H1 (cell line): Measurements from ENCODE around the gene NFIA.

Source experiments
- MAFK ChIP-seq: IDR thresholded peaks from 2 replicates; pipeline ENCODE4 v1.6.1; 2012; ENCODE audit warnings: low read depth, mild to moderate bottlenecking, improper control_type of control experiment, low read length
- MAX ChIP-seq: IDR thresholded peaks from 2 replicates; pipeline ENCODE4 v1.6.1; 2012; ENCODE audit warnings: inconsistent platforms
- TAF1 ChIP-seq: IDR thresholded peaks from 2 replicates; pipeline ENCODE4 v1.6.1; 2011; ENCODE audit warnings: mild to moderate bottlenecking, low read depth, low read length
- TEAD4 ChIP-seq: IDR thresholded peaks from 2 replicates; pipeline ENCODE4 v1.6.1; 2012; ENCODE audit warnings: low read depth, low read length, inconsistent platforms, mixed read lengths
- ZNF274 ChIP-seq: IDR thresholded peaks from 2 replicates; pipeline ENCODE4 v1.7.0; 2012; ENCODE audit warnings: low read length, borderline replicate concordance; ENCODE audit errors: extremely low read depth
- TF ChIP-seq, protein P1 (sequence below), 3 experiments: IDR thresholded peaks; 1 replicate in 2 of 3; 2 replicates in 1 of 3; pipeline versions ENCODE4 v1.5.1 to v1.6.1; 2011; ENCODE audit warnings: low read length in 3 of 3, mild to moderate bottlenecking in 3 of 3, inconsistent platforms in 2 of 3, low read depth in 1 of 3, moderate library complexity in 1 of 3; ENCODE audit not compliant: insufficient read depth in 1 of 3; ENCODE audit errors: control extremely low read depth in 1 of 3

- TF ChIP-seq MAFK (no peak), TAF1 (no peak), ZNF274 (no peak), MAX (no peak), TEAD4 (no peak)
- TF ChIP-seq, protein P1, sequence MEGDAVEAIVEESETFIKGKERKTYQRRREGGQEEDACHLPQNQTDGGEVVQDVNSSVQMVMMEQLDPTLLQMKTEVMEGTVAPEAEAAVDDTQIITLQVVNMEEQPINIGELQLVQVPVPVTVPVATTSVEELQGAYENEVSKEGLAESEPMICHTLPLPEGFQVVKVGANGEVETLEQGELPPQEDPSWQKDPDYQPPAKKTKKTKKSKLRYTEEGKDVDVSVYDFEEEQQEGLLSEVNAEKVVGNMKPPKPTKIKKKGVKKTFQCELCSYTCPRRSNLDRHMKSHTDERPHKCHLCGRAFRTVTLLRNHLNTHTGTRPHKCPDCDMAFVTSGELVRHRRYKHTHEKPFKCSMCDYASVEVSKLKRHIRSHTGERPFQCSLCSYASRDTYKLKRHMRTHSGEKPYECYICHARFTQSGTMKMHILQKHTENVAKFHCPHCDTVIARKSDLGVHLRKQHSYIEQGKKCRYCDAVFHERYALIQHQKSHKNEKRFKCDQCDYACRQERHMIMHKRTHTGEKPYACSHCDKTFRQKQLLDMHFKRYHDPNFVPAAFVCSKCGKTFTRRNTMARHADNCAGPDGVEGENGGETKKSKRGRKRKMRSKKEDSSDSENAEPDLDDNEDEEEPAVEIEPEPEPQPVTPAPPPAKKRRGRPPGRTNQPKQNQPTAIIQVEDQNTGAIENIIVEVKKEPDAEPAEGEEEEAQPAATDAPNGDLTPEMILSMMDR (IDR thresholded peaks at IDR 0.05; ENCODE audit: control extremely low read depth in 1 of 3, insufficient read depth in 1 of 3, low read depth in 1 of 3, low read length in 3 of 3), result no peak
Observed at GRCh38 chr1:61202854-61203598, 120.7 kb downstream of the NFIA start.
